Transverse colon (tissue), 4 donors: Measurements from ENCODE around the gene RHEX.

Experiments
- POLR2A ChIP-seq: fragments of 450-650 bp; IDR thresholded peaks from one replicate; pipeline ENCODE4 v1.6.1; 2016; ENCODE audit warnings: antibody characterized with exemption, mild to moderate bottlenecking, moderate library complexity
- POLR2AphosphoS5 ChIP-seq, 3 donors: sonication (generic); formaldehyde crosslinking; IDR thresholded peaks; one replicate each; pipeline ENCODE4 v1.6.1; 2016; ENCODE audit warnings: antibody characterized with exemption in 3 of 3
- TF ChIP-seq, protein P1 (sequence below), 5 experiments: fragments of 200-600 bp in 3 of 5; fragments of 450-650 bp in 2 of 5; sonication (generic) in 3 of 5; IDR thresholded peaks; 1 replicate in 2 of 5; 2 replicates in 3 of 5; pipeline ENCODE4 v1.5.1; 2016 to 2017; ENCODE audit warnings: antibody characterized with exemption in 5 of 5, inconsistent platforms in 3 of 5, mild to moderate bottlenecking in 2 of 5, moderate library complexity in 1 of 5

- no peak for TF ChIP-seq POLR2AphosphoS5 (IDR thresholded peaks at IDR 0.05)
- no peak for TF ChIP-seq POLR2A
- TF ChIP-seq, protein P1, sequence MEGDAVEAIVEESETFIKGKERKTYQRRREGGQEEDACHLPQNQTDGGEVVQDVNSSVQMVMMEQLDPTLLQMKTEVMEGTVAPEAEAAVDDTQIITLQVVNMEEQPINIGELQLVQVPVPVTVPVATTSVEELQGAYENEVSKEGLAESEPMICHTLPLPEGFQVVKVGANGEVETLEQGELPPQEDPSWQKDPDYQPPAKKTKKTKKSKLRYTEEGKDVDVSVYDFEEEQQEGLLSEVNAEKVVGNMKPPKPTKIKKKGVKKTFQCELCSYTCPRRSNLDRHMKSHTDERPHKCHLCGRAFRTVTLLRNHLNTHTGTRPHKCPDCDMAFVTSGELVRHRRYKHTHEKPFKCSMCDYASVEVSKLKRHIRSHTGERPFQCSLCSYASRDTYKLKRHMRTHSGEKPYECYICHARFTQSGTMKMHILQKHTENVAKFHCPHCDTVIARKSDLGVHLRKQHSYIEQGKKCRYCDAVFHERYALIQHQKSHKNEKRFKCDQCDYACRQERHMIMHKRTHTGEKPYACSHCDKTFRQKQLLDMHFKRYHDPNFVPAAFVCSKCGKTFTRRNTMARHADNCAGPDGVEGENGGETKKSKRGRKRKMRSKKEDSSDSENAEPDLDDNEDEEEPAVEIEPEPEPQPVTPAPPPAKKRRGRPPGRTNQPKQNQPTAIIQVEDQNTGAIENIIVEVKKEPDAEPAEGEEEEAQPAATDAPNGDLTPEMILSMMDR (IDR thresholded peaks at IDR 0.05), result no peak
Observed at GRCh38 chr1:206015071-206015470, 37.9 kb upstream of the RHEX start.
